ENCODE results near the gene C1QTNF6.

Gene C1QTNF6

DNA sequence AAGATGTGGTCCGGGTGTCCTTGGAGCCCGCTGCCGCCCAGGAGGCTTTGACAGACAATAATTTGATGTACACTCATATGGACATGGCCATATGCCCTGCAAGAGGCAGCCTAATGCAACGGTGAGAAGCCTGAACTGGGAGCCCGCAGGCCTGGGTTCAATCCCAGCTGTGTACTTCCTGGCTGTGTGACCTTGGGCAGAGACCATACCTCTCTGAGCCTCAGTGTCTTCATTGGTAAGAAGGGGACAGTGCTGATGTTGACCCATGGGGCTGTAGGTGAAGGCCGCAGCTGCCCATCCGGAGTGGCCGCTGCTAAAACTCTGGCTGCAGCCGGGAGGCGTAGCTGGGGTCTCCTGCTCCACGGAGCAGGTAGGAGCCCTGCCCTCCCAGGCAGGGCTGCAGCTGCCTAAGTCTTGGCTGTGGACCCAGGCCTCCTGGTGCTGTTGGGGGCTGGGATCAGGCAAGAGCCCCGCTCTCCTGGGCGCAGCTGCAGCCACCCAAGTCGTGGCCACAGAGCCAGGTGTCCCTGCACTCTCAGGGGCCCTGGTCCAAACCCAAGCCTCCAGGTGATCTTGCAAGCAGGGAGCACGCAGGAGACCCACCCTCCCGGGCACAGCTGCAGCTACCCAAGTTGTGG lies 47.2 kb downstream of the C1QTNF6 start:
- H3K9me3 ChIP-seq (ENCODE audit: insufficient read depth, low read depth, low read length) = no peaks in the 10 kb centered on the region
- no peak for TF ChIP-seq EZH2phosphoT487 (IDR thresholded peaks at IDR 0.05; ENCODE audit: borderline replicate concordance)
- TF ChIP-seq, protein P1, sequence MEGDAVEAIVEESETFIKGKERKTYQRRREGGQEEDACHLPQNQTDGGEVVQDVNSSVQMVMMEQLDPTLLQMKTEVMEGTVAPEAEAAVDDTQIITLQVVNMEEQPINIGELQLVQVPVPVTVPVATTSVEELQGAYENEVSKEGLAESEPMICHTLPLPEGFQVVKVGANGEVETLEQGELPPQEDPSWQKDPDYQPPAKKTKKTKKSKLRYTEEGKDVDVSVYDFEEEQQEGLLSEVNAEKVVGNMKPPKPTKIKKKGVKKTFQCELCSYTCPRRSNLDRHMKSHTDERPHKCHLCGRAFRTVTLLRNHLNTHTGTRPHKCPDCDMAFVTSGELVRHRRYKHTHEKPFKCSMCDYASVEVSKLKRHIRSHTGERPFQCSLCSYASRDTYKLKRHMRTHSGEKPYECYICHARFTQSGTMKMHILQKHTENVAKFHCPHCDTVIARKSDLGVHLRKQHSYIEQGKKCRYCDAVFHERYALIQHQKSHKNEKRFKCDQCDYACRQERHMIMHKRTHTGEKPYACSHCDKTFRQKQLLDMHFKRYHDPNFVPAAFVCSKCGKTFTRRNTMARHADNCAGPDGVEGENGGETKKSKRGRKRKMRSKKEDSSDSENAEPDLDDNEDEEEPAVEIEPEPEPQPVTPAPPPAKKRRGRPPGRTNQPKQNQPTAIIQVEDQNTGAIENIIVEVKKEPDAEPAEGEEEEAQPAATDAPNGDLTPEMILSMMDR (conservative IDR thresholded peaks at IDR 0.05; ENCODE audit: low read length) = no peak
- H2AFZ ChIP-seq (ENCODE audit: low read length) = no peak overlapping the region
- H3F3A ChIP-seq (ENCODE audit: low read depth) = no peaks in the 10 kb centered on the region
- H3K9ac ChIP-seq (ENCODE audit: low read depth, low read length, poor library complexity, severe bottlenecking) = no peak overlapping the region
- H3K9me2 ChIP-seq (replicated peaks; ENCODE audit: low read depth, low read length) = no peaks in the 10 kb centered on the region
- no peaks in the 10 kb centered on the region for H3K27me3 ChIP-seq (ENCODE audit: insufficient read depth, low read length, poor library complexity, severe bottlenecking)
- H3K79me2 ChIP-seq (ENCODE audit: insufficient read depth, low read length) = no peaks in the 10 kb centered on the region
- H4K20me1 ChIP-seq (ENCODE audit: insufficient read depth, low read length, poor library complexity, severe bottlenecking) = no peaks in the 10 kb centered on the region
- H3K36me3 ChIP-seq (ENCODE audit: insufficient read depth, low read length) = no peaks in the 10 kb centered on the region
- peaks cover 3% of the 10 kb centered on the region for H3K4me1 ChIP-seq (ENCODE audit: insufficient read depth, low read length, poor library complexity, severe bottlenecking)
- no peak overlapping the region for H3K4me3 ChIP-seq (ENCODE audit: low read length, poor library complexity, severe bottlenecking)
- H3K4me2 ChIP-seq (ENCODE audit: low read depth, low read length, poor library complexity, severe bottlenecking) = no peak overlapping the region

DNA sequence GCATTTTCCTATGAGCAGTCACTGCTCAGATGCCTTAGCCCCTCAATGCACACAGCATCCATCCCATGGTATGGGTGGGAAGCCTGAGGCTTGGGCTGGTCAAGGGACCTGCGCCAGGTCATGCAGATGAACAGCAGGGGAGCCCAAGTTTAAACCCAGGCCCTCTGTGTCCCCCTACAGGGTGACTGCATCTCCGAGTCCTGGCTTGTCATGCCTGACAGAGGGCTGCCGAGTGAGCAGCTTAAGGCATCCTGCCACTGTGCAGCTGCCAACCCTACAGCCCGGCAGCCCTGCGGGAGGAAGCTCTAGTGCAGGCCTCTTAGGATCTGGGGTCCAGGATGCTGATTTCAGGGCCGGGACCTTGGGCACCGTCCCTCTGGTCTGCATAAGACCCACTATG lies 48.3 kb downstream of the C1QTNF6 start:
- H3K9me3 ChIP-seq (ENCODE audit: insufficient read depth, low read depth, low read length) = no peaks in the 10 kb centered on the region
- H3K36me3 ChIP-seq (ENCODE audit: insufficient read depth, low read length) = no peaks in the 10 kb centered on the region
- H3K4me3 ChIP-seq (ENCODE audit: low read length, poor library complexity, severe bottlenecking) = no peak overlapping the region
- no peaks in the 10 kb centered on the region for H3K79me2 ChIP-seq (ENCODE audit: insufficient read depth, low read length)
- no peaks in the 10 kb centered on the region for H3F3A ChIP-seq (ENCODE audit: low read depth)
- H3K27me3 ChIP-seq (ENCODE audit: insufficient read depth, low read length, poor library complexity, severe bottlenecking) = no peaks in the 10 kb centered on the region
- TF ChIP-seq EZH2phosphoT487 (IDR thresholded peaks at IDR 0.05; ENCODE audit: borderline replicate concordance) = no peak
- TF ChIP-seq, protein P1 (conservative IDR thresholded peaks at IDR 0.05; ENCODE audit: low read length) = no peak
- no peaks in the 10 kb centered on the region for H3K9me2 ChIP-seq (replicated peaks; ENCODE audit: low read depth, low read length)
- no peak overlapping the region for H2AFZ ChIP-seq (ENCODE audit: low read length)
- H3K4me2 ChIP-seq (ENCODE audit: low read depth, low read length, poor library complexity, severe bottlenecking) = no peak overlapping the region
- H3K9ac ChIP-seq (ENCODE audit: low read depth, low read length, poor library complexity, severe bottlenecking) = no peak overlapping the region
- H3K4me1 ChIP-seq (ENCODE audit: insufficient read depth, low read length, poor library complexity, severe bottlenecking) = peaks cover 3% of the 10 kb centered on the region
- no peaks in the 10 kb centered on the region for H4K20me1 ChIP-seq (ENCODE audit: insufficient read depth, low read length, poor library complexity, severe bottlenecking)

DNA sequence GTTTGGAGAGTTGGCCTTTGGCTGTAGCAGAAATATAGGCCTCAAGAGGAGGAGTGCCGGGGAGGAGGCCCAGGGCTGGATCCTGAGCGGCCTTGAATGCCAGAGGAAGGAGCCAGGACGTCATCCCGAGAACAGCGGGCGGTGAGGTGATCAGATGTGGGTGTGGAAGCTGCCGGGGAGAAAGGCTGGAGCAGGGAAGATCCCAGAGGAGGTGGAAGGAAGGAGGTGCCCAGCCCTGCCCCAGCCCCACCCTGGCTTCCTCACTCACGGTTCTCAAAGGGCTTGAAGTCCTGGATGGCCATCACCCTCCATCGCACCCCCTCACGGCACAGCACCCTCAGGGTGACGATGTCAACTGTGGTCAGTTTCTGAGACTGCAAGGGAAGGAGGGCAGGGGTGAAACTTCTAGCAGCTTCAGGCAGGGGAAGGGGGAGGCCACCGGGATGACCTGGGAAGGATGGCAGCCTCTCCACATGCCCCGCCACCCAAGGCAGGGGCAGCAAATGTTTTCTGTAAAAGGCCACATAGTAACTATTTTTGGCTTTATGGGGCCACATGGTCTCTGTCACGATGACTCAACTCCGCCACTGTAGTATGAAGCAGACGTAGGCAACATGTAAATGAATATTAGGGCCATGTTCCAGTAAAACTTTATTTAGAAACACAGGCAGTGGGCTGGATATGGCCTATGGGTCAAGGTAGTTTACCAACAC lies 49.0 kb downstream of the C1QTNF6 start:
- Histone ChIP-seq H3K9ac (ENCODE audit: low read depth, low read length, poor library complexity, severe bottlenecking) (no peak overlapping the region), H3K4me2 (ENCODE audit: low read depth, low read length, poor library complexity, severe bottlenecking) (no peak overlapping the region), H3K79me2 (ENCODE audit: insufficient read depth, low read length) (no peaks in the 10 kb centered on the region), H3F3A (ENCODE audit: low read depth) (no peaks in the 10 kb centered on the region), H3K9me2 (replicated peaks; ENCODE audit: low read depth, low read length) (no peaks in the 10 kb centered on the region), H4K20me1 (ENCODE audit: insufficient read depth, low read length, poor library complexity, severe bottlenecking) (no peaks in the 10 kb centered on the region), H3K4me3 (ENCODE audit: low read length, poor library complexity, severe bottlenecking) (no peak overlapping the region), H3K4me1 (ENCODE audit: insufficient read depth, low read length, poor library complexity, severe bottlenecking) (peaks cover 3% of the 10 kb centered on the region), H3K9me3 (ENCODE audit: insufficient read depth, low read depth, low read length) (no peaks in the 10 kb centered on the region), H2AFZ (ENCODE audit: low read length) (no peak overlapping the region), H3K36me3 (ENCODE audit: insufficient read depth, low read length) (no peaks in the 10 kb centered on the region), H3K27me3 (ENCODE audit: insufficient read depth, low read length, poor library complexity, severe bottlenecking) (no peaks in the 10 kb centered on the region)
- TF ChIP-seq, protein P1 (conservative IDR thresholded peaks at IDR 0.05; ENCODE audit: low read length) = no peak
- TF ChIP-seq EZH2phosphoT487 (IDR thresholded peaks at IDR 0.05; ENCODE audit: borderline replicate concordance) = no peak

Data from Loucy (cell line).